ENCODE data around the gene SOX13.

DNA sequence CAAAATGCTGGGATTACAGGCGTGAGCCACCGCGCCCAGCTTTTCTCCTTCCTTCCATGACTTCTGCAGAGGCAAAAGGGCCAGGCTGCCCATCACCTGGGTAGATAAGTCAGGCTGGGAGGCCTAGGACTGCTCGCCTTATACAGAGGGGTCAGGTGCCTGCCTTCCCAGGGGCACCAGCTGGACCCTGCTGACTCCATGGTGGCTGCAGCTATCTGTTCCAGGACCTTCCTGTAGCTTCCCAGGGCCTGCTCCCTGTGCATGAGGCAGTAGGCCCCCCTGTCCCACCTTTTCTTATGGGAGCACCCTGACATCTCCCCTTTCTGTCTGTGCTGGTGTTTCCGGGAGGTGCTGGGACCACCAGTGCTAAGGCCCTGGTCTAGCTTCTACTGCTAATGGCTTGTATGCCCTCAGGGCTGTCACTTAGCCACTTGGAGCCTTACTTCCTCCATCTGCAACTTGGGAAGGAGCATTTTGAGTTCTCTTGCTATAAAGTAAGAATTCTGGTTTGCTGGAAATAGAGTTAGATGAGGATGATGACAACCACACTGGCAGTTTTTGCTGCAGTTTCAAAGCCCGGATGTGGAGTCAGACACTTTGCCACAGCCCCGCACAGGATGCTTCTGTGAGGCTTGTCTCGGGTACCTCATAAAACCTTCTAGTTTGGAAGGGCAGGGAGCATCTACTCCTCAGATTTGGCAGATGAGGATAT is 14.4 kb downstream of the SOX13 start:
- TF ChIP-seq POLR2A (IDR thresholded peaks at IDR 0.05; ENCODE audit: low read length) (no peak), GATA1 (IDR thresholded peaks at IDR 0.05; ENCODE audit: low read depth, low read length) (no peak)

Data from erythroblast (primary cell).